HepG2 (cell line): Measurements from ENCODE around the gene CPXM2. TPM values are rescaled to one million over a fixed set of nuclear protein-coding genes. Genes with fewer than 3 reads are reported as not detected.

Experiments used
- ATAC-seq: fragments of 200-7000 bp; cut with Tn5 transposase; 3 replicates; pipeline ENCODE4 v1.9.1; 2020; ENCODE audit warnings: mild to moderate bottlenecking, moderate library complexity
- BruUV-seq: library from RNA; stranded (reverse); fragments of 400-500 nt; replicated peaks from 2 replicates; lab custom pipeline; 2021; lab: Mats Ljungman, UMichigan
- CTCF ChIA-PET: fragments of 300-600 bp; formaldehyde crosslinking; extraction: SDS; loops from one replicate; lab custom pipeline; 2021; ENCODE audit warnings: low total read pairs, inconsistent platforms, low intra/inter-chr PET ratio; lab: Yijun Ruan, JAX
- POLR2A ChIA-PET: fragments of 350-600 bp; sonication (Branson Sonifier 250); formaldehyde crosslinking; loops from one replicate; lab custom pipeline; 2020; ENCODE audit warnings: antibody characterized with exemption, inconsistent platforms; lab: Yijun Ruan, JAX
- DNase-seq: peaks from one replicate; pipeline ENCODE4 v3.0.0-alpha.2; 2015; ENCODE audit warnings: low spot score
- FAIRE-seq: peaks from 3 replicates; lab custom pipeline; 2011; peaks lifted over from hg19 to GRCh38; lab: Jason Lieb, UNC
- H2AFZ ChIP-seq: one replicate; pipeline ENCODE4 v1.6.1; 2011; ENCODE audit warnings: low read length, inconsistent platforms
- H3K27ac ChIP-seq: fragments of 300-600 bp; 3 replicates; pipeline ENCODE4 v1.8.0; 2011; ENCODE audit warnings: mixed run types, mild to moderate bottlenecking, mixed read lengths, low read length, inconsistent platforms; ENCODE audit not compliant: insufficient read depth; ENCODE audit errors: extremely low read length
- H3K27me3 ChIP-seq, 2 experiments: fragments of 200-600 bp in 1 of 2; 2 replicates in 1 of 2; 3 replicates in 1 of 2; pipeline versions ENCODE4 v1.6.0 to v1.8.0; 2011; ENCODE audit warnings: low read length in 2 of 2, mild to moderate bottlenecking in 2 of 2, moderate library complexity in 2 of 2, inconsistent platforms in 1 of 2; ENCODE audit not compliant: insufficient read depth in 2 of 2, control insufficient read depth in 1 of 2
- H3K36me3 ChIP-seq, 2 experiments: fragments of 200-600 bp in 1 of 2; replicated peaks in 1 of 2; 2 replicates in 1 of 2; 3 replicates in 1 of 2; pipeline versions ENCODE4 v1.5.1 to v1.8.0; 2011; ENCODE audit warnings: low read length in 2 of 2, inconsistent platforms in 1 of 2; ENCODE audit not compliant: insufficient read depth in 2 of 2, control insufficient read depth in 1 of 2
- H3K4me1 ChIP-seq: 2 replicates; pipeline ENCODE4 v1.5.1; 2012; ENCODE audit warnings: low read length, inconsistent platforms; ENCODE audit not compliant: insufficient read depth
- H3K4me2 ChIP-seq: 2 replicates; pipeline ENCODE4 v1.6.0; 2011; ENCODE audit warnings: low read depth, low read length, inconsistent platforms
- H3K4me3 ChIP-seq, 3 experiments: fragments of 200-600 bp in 1 of 3; sonication (generic), shearing (Covaris generic) in 1 of 3; replicated peaks in 1 of 3; 2 replicates each; pipeline ENCODE4 v1.5.1; 2011 to 2016; ENCODE audit warnings: low read length in 3 of 3, inconsistent platforms in 2 of 3, low read depth in 2 of 3, mild to moderate bottlenecking in 2 of 3, control low read depth in 1 of 3, mixed read lengths in 1 of 3; ENCODE audit not compliant: insufficient read depth in 1 of 3
- H3K79me2 ChIP-seq: one replicate; pipeline ENCODE4 v1.6.1; 2011; ENCODE audit warnings: low read length, inconsistent platforms; ENCODE audit not compliant: insufficient read depth
- H3K9ac ChIP-seq: 2 replicates; pipeline ENCODE4 v1.6.0; 2011; ENCODE audit warnings: mild to moderate bottlenecking, low read depth, low read length, inconsistent platforms; ENCODE audit not compliant: insufficient read depth
- H3K9me3 ChIP-seq: 2 replicates; pipeline ENCODE4 v1.5.1; 2012; ENCODE audit warnings: mild to moderate bottlenecking, low read length
- H4K20me1 ChIP-seq: 2 replicates; pipeline ENCODE4 v1.6.0; 2011; ENCODE audit warnings: inconsistent platforms, mild to moderate bottlenecking, low read length, moderate library complexity; ENCODE audit not compliant: insufficient read depth
- IRF2 ChIP-seq: IDR thresholded peaks from 2 replicates; pipeline ENCODE4 v1.6.1; 2018; ENCODE audit warnings: missing genetic modification reagents, missing compliant biosample characterization
- KLF16 ChIP-seq, 2 experiments: sonication (generic) in 1 of 2; formaldehyde crosslinking in 1 of 2; IDR thresholded peaks; 2 replicates each; pipeline versions ENCODE4 v1.6.1 to v1.8.0; 2016 to 2023; ENCODE audit warnings: missing genetic modification reagents in 2 of 2, missing compliant biosample characterization in 1 of 2
- PHF5A ChIP-seq: IDR thresholded peaks from one replicate; pipeline ENCODE4 v1.6.1; 2018; ENCODE audit warnings: low read depth, missing genetic modification reagents; ENCODE audit not compliant: unreplicated experiment
- RXRB ChIP-seq: IDR thresholded peaks from 2 replicates; pipeline ENCODE4 v1.6.1; 2016; ENCODE audit warnings: borderline replicate concordance, missing genetic modification reagents, missing compliant biosample characterization
- ZNF274 ChIP-seq: sonication (generic); formaldehyde crosslinking; IDR thresholded peaks from 2 replicates; pipeline ENCODE4 v1.5.1; 2020; ENCODE audit warnings: mild to moderate bottlenecking, missing genetic modification reagents
- WGBS: methylation state at CpG from one replicate; pipeline ENCODE4 v1.1.6; 2017; ENCODE audit warnings: low lambda C conversion rate; 5-methylcytosine and 5-hydroxymethylcytosine counted together
- in situ Hi-C: cut with HindIII; loops from 2 replicates; pipeline ENCODE4 v1.10.0; 2017; ENCODE audit warnings: low pct_unique_long_range_greater_than_20kb; ENCODE audit not compliant: extremely low pct_ligation_motif_present
- intact Hi-C: fragments of 100-400 bp; cut with micrococcal nuclease; formaldehyde crosslinking; loops from one replicate; pipeline ENCODE4 v1.10.0; 2022; ENCODE audit not compliant: unreplicated experiment
- polyA plus RNA-seq, 8 experiments: library from polyadenylated mRNA; depleted of rRNA in 3 of 8; stranded (reverse) in 7 of 8; unstranded in 1 of 8; fragments of >200 nt; fragmentation: Illumina TruSeq in 4 of 8; extraction: Trizol in 4 of 8; gene quantifications; 2 replicates each; pipeline versions ENCODE4 v1.2.1 to v1.2.3, GENCODE V29; 2011 to 2016; ENCODE audit warnings: low read depth in 4 of 8, missing spikeins in 1 of 8, mixed read lengths in 1 of 8; ENCODE audit not compliant: insufficient read depth in 1 of 8
- total RNA-seq, 5 experiments: library from RNA; depleted of rRNA; stranded (reverse); fragments of >200 nt; fragmentation: Illumina TruSeq; extraction: Trizol; gene quantifications; 2 replicates each; pipeline ENCODE4 v1.2.3, GENCODE V29; 2016; ENCODE audit warnings: low read depth in 1 of 5
- TF ChIP-seq, protein P1 (sequence below): conservative IDR thresholded peaks from 2 replicates; pipeline ENCODE4 v1.6.1; 2018; ENCODE audit warnings: missing genetic modification reagents
- TF ChIP-seq, protein P2 (sequence below): sonication (generic); formaldehyde crosslinking; IDR thresholded peaks from 2 replicates; pipeline ENCODE4 v1.5.0; 2020; ENCODE audit warnings: mild to moderate bottlenecking, missing genetic modification reagents, borderline replicate concordance
- TF ChIP-seq, protein P3 (sequence below): sonication (generic); formaldehyde crosslinking; IDR thresholded peaks from 2 replicates; pipeline ENCODE4 v1.8.0; 2023; ENCODE audit warnings: mild to moderate bottlenecking, missing genetic modification reagents

CPXM2 gene
- total and polyA plus RNA-seq, 2 of the 13 experiments (the other 11 are each of a cell fraction or from before 2014, with no cell fraction given) = 0.03 TPM; not detected in 1

DNA sequence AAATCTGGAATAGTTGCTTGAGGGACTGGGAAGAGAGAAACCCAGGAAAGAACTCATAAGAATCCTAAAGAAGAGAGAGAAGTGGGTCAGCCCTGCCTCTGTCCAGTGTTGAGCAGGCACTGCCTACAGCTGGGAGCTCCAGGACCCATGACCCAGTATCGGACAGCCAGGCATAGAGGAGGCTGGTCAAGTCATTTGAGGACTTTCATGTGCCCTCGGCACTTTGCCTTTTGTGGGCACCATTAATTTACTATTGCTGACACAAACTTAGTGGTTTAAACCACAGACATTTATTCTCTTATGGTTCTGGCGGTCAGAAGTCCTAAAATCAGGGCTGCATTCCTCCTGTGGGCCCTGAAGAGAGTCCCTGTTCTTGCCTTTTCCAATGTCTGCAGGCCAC, 60.3 kb downstream of the CPXM2 start (continued):
- TF ChIP-seq PHF5A (no peak), ZNF274 (no peak)

DNA sequence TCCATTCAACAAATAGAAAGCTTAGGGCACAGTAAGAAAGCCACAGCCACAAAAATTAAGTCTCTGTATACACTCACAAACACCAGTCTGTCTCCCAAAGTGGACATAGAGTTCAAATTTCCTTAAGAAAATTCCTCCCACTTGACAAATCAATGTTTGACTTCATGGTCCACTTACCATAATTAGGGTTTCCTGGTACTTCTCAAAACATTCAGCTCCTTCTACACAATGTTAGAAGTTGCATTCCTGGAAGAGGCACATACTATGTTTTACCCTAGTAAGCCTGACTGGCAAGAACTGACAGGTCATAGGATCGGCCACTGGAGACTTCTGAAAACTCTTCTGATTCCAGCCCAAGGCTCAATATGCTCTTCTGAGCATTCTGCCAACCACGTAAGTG, 70.5 kb downstream of the CPXM2 start:
- DNase-seq = no peak
- no peaks in the 10 kb centered on the region for H4K20me1 ChIP-seq
- no peak overlapping the region for H2AFZ ChIP-seq
- TF ChIP-seq, protein P1, sequence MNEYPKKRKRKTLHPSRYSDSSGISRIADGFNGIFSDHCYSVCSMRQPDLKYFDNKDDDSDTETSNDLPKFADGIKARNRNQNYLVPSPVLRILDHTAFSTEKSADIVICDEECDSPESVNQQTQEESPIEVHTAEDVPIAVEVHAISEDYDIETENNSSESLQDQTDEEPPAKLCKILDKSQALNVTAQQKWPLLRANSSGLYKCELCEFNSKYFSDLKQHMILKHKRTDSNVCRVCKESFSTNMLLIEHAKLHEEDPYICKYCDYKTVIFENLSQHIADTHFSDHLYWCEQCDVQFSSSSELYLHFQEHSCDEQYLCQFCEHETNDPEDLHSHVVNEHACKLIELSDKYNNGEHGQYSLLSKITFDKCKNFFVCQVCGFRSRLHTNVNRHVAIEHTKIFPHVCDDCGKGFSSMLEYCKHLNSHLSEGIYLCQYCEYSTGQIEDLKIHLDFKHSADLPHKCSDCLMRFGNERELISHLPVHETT (CRISPR knock-in tag) = no peak
- TF ChIP-seq, protein P2, sequence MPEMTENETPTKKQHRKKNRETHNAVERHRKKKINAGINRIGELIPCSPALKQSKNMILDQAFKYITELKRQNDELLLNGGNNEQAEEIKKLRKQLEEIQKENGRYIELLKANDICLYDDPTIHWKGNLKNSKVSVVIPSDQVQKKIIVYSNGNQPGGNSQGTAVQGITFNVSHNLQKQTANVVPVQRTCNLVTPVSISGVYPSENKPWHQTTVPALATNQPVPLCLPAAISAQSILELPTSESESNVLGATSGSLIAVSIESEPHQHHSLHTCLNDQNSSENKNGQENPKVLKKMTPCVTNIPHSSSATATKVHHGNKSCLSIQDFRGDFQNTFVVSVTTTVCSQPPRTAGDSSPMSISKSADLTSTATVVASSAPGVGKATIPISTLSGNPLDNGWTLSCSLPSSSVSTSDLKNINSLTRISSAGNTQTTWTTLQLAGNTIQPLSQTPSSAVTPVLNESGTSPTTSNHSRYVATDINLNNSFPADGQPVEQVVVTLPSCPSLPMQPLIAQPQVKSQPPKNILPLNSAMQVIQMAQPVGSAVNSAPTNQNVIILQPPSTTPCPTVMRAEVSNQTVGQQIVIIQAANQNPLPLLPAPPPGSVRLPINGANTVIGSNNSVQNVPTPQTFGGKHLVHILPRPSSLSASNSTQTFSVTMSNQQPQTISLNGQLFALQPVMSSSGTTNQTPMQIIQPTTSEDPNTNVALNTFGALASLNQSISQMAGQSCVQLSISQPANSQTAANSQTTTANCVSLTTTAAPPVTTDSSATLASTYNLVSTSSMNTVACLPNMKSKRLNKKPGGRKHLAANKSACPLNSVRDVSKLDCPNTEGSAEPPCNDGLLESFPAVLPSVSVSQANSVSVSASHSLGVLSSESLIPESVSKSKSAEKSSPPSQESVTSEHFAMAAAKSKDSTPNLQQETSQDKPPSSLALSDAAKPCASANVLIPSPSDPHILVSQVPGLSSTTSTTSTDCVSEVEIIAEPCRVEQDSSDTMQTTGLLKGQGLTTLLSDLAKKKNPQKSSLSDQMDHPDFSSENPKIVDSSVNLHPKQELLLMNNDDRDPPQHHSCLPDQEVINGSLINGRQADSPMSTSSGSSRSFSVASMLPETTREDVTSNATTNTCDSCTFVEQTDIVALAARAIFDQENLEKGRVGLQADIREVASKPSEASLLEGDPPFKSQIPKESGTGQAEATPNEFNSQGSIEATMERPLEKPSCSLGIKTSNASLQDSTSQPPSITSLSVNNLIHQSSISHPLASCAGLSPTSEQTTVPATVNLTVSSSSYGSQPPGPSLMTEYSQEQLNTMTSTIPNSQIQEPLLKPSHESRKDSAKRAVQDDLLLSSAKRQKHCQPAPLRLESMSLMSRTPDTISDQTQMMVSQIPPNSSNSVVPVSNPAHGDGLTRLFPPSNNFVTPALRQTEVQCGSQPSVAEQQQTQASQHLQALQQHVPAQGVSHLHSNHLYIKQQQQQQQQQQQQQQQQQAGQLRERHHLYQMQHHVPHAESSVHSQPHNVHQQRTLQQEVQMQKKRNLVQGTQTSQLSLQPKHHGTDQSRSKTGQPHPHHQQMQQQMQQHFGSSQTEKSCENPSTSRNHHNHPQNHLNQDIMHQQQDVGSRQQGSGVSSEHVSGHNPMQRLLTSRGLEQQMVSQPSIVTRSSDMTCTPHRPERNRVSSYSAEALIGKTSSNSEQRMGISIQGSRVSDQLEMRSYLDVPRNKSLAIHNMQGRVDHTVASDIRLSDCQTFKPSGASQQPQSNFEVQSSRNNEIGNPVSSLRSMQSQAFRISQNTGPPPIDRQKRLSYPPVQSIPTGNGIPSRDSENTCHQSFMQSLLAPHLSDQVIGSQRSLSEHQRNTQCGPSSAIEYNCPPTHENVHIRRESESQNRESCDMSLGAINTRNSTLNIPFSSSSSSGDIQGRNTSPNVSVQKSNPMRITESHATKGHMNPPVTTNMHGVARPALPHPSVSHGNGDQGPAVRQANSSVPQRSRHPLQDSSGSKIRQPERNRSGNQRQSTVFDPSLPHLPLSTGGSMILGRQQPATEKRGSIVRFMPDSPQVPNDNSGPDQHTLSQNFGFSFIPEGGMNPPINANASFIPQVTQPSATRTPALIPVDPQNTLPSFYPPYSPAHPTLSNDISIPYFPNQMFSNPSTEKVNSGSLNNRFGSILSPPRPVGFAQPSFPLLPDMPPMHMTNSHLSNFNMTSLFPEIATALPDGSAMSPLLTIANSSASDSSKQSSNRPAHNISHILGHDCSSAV (CRISPR knock-in tag) = no peak
- no peak for TF ChIP-seq RXRB
- TF ChIP-seq, protein P3, sequence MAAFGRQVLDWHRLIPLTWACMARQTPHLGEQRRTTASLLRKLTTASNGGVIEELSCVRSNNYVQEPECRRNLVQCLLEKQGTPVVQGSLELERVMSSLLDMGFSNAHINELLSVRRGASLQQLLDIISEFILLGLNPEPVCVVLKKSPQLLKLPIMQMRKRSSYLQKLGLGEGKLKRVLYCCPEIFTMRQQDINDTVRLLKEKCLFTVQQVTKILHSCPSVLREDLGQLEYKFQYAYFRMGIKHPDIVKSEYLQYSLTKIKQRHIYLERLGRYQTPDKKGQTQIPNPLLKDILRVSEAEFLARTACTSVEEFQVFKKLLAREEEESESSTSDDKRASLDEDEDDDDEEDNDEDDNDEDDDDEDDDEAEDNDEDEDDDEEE (CRISPR knock-in tag) = no peak
- TF ChIP-seq IRF2 (CRISPR knock-in tag) = no peak
- TF ChIP-seq KLF16 (CRISPR knock-in tag; IDR thresholded peaks at IDR 0.05) = no peak
- POLR2A ChIA-PET = no interaction called here
- H3K27ac ChIP-seq = no peak overlapping the region
- BruUV-seq = no TSS peak
- no peak for ATAC-seq
- H3K36me3 ChIP-seq = no peaks in the 10 kb centered on the region
- intact Hi-C loops (no loop called here), in situ Hi-C loops (no loop called here)
- H3K4me3 ChIP-seq = no peak overlapping the region
- H3K4me2 ChIP-seq = no peak overlapping the region
- 0% methylated on average over 2 of the region's 2 CpGs for WGBS
- H3K79me2 ChIP-seq = no peaks in the 10 kb centered on the region
- FAIRE-seq = no peak
- CTCF ChIA-PET = no interaction called here
- H3K27me3 ChIP-seq = no peaks in the 10 kb centered on the region
- no peaks in the 10 kb centered on the region for H3K9me3 ChIP-seq
- H3K4me1 ChIP-seq = no peaks in the 10 kb centered on the region
- no peak overlapping the region for H3K9ac ChIP-seq
